SHP77 treated with DMSO at 0.1 percent for 48 hours (cell line): Measurements from ENCODE around the gene DIS3.
"Not testable (repeated sequence)": the region's sequence is repeated elsewhere in the genome, so short reads cannot be mapped to it uniquely, and the experiment has no call there.

Experiments
- DNase-seq: peaks from one replicate; lab custom pipeline; 2025; lab: John Stamatoyannopoulos, UW

The DIS3 gene

DNA sequence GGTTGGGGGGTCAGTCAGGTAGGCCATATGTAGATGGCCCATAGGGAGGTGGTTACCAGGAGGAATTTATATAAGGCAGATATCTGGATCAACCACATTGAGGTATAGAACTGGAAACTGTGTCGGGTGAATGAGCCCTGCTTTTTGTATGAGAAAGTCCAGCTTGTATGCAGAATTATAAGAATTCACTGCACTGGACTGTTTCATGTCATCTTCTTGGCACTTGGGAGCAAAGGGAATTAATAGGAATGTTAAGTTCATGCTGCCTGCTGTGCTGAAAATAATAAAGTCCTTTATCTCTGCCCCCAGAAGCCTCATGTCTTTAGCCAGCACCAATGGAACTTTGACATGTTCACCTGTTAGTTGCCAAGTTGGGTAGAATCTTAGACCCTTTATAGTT, 41.7 kb downstream of the DIS3 start:
- no peak for DNase-seq

DNA sequence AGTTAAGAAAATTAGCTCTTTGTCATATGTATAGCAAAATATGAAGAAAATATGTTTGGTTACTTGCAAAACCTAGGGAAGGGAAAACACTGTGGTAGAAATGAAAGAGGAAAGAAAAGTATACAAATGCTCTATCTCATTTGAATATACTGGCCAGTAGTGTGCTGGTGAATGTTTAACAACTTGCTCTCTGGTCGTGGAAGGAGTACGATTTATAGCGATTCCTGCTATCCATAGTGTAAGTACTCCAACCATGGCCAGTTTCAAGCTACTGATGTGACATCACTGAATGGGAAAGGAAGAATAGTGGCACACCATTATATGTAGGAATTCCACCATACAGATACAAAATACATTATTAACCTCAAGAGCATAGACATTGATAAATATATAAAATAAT, 44.7 kb downstream of the DIS3 start:
- DNase-seq: no peak

GRCh38 chr13:72728290-72728605, 53.5 kb downstream of the DIS3 start:
- DNase-seq: no peak

DNA sequence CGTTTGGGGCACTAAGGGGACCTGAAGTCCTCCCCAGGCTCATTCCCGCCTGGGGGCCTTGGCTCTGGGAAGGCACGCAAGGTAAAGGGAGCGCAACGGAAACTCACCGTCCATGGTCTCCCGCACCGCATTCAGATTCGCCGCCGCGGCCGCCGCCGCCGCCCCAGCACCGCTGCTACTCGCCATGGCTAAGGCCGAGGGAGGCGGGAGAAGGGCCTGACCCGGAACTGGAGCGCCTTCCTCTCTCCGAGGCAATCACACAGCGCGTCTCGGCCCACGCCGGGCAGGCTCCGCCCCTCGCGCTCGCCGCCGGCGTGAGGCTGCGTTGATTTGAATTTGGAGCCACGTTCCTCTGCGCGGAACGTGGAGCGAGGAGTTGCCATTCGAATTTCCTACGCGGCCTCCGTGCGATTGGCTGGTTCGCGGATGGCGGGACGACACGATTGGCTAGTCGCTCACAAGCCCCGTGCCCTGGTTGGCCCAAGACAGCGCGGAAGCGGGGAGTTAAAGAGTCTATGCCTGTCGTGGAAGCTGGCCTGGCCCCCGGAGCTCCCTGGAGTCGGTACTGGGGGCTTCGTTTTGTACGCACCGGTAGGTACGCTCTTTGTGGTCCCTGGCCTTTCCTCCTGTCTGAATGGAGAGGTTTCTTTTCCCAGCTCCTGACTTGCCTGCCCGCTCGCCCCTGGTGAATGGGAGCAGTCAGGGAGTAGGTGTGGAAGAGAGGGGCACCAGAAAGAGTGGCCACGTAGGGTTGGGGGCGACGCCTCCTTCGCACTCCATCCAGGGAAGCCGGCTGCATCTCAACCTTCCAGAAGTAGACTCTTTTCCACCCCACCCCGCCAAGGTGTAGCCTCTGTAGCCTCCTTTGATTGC, 54.0 kb downstream of the DIS3 start, which contains the start of the genes BORA and MZT1:
Gene BORA, plus strand, starts transcription at position 507 of the 873 bp plus-strand sequence. CDS start 1,018 bp downstream, outside the sequence.
Gene MZT1, minus strand, starts transcription at position 213 of the 873 bp plus-strand sequence. Its CDS starts 27 bp downstream, at position 186.
- peak; percentile 87 for DNase-seq

DNA sequence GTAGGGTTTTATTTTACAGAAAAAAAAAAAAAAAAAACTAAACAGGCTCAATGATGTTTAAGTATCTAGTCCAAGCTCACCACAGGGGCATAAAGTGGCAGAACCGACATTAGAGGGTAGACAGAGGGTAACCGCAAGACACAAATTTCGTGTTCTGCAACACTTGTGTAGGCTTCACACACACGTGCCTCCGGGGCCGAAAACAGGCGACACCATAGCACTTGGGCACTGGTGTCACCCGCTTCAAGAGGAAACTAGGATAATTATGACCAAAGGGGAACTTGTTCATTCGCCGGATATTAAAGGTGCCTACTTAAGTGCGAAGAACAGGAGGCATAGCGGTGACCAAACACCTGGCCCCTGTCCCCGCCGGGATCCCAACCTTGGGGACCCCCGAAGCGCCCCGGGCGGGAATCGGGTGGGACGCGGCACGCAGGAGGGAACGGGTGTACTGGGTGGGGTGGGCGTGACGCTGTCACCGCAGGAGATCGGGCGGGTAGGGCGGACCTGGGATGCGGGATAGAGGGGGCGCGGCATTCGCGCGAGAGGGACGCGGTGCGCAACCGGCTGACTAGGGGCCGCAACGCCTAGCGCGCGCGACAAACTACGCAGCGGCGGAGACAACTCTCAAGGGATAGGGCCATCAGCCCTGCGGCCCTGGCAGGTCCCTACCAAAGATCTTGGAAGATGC, 54.8 kb downstream of the DIS3 start:
- DNase-seq: peak; percentile 9

- not testable (repeated sequence) for DNase-seq
Measured at GRCh38 chr13:72726185-72726584, 55.5 kb downstream of the DIS3 start.

DNA sequence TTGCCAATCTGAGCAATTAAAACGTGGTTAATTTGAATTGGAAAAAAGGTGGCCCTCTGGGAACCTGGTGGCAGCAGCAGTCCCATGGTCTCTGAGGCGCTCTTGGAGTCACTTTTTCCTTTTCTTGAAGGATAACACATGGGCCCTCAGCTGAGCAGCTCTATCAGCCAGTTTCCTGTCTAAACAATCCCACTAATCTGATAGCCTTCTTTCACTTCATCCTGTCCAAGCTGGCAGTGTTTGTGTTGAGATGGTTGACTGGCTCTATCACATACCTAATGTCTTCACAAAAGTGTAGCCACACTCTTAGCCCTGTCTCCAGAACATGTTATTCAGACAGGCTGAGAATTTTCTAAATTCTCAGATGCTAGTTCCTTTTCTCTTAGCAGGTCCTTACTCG, 64.9 kb downstream of the DIS3 start:
- DNase-seq: no peak
